HG03108 (cell line): Measurements from ENCODE around the gene NMRAL1.

Experiments
- ATAC-seq: cut with Tn5 transposase; IDR thresholded peaks from one replicate; pipeline ENCODE4 v1.9.1; 2021; ENCODE audit warnings: moderate library complexity; ENCODE audit not compliant: unreplicated experiment

NMRAL1 gene

GRCh38 chr16:4426722-4427372 is 47.6 kb downstream of the NMRAL1 start:
- no peak for ATAC-seq

GRCh38 chr16:4426021-4426684 is 48.3 kb downstream of the NMRAL1 start:
- ATAC-seq: peak; percentile 11

GRCh38 chr16:4425378-4426020 is 48.9 kb downstream of the NMRAL1 start, which contains the start of gene DNAJA3:
TSS of gene DNAJA3 (plus strand) at chr16:4425868. CDS start at chr16:4425882, 14 bp downstream.
- peak; percentile 84 for ATAC-seq

- no peak for ATAC-seq
These were observed 53.8 kb downstream of the NMRAL1 start for GRCh38 chr16:4420505-4421105.

GRCh38 chr16:4419402-4419959 is 54.9 kb downstream of the NMRAL1 start:
- ATAC-seq: no peak

GRCh38 chr16:4416200-4417032 is 58.0 kb downstream of the NMRAL1 start, which contains the start of gene CORO7:
TSS of gene CORO7 (minus strand) at chr16:4416596. CDS start at chr16:4416518, 78 bp downstream.
- ATAC-seq: peak; percentile 49

- no peak for ATAC-seq
These were observed 58.8 kb downstream of the NMRAL1 start for GRCh38 chr16:4415538-4416199.

- peak; percentile 62 for ATAC-seq
These were observed 60.1 kb downstream of the NMRAL1 start for GRCh38 chr16:4414187-4414917.

GRCh38 chr16:4412854-4413253 is 61.6 kb downstream of the NMRAL1 start:
- ATAC-seq: no peak

GRCh38 chr16:4412159-4412558 is 62.3 kb downstream of the NMRAL1 start:
- ATAC-seq: no peak
